GM12874 (cell line): ENCODE measurements around the gene ARHGEF3.

Source experiments
- TF ChIP-seq, protein P1 (sequence below): IDR thresholded peaks from 2 replicates; pipeline ENCODE4 v1.5.1; 2011; ENCODE audit warnings: low read depth, mild to moderate bottlenecking, control low read depth, low read length, moderate library complexity; ENCODE audit not compliant: insufficient read depth

ARHGEF3 gene

DNA sequence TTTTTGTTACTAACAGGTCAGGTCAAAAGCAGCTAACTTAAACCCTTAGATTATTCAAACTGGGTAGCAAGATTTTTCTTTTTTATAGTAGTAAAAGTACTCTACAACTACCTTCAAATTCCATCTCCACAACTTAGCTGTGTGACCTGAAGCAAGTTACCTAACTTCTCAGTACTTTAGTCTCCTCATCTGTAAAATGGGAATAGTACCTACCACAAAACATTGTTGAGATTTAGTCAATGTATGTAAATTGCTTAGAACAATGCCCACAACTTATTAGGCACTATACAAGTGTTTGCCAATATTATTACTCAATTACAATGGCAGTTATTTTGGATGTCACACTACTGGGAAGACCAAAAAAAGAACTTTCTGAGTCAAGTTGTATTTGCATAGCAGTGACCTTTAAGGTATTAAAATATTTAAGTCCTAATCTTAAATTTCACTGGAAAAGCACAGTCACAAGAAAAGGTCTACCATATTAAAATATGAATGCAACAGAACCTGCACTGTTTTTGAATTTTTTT, 121.6 kb downstream of the ARHGEF3 start:
- TF ChIP-seq, protein P1, sequence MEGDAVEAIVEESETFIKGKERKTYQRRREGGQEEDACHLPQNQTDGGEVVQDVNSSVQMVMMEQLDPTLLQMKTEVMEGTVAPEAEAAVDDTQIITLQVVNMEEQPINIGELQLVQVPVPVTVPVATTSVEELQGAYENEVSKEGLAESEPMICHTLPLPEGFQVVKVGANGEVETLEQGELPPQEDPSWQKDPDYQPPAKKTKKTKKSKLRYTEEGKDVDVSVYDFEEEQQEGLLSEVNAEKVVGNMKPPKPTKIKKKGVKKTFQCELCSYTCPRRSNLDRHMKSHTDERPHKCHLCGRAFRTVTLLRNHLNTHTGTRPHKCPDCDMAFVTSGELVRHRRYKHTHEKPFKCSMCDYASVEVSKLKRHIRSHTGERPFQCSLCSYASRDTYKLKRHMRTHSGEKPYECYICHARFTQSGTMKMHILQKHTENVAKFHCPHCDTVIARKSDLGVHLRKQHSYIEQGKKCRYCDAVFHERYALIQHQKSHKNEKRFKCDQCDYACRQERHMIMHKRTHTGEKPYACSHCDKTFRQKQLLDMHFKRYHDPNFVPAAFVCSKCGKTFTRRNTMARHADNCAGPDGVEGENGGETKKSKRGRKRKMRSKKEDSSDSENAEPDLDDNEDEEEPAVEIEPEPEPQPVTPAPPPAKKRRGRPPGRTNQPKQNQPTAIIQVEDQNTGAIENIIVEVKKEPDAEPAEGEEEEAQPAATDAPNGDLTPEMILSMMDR, result no peak
